ENCODE measurements around the gene PRCP. TPM values are rescaled to one million over a fixed set of nuclear protein-coding genes. Genes with fewer than 3 reads are reported as not detected.
"Not testable (repeated sequence)": the region's sequence is repeated elsewhere in the genome, so short reads cannot be mapped to it uniquely, and the experiment has no call there.

Gene PRCP
- total RNA-seq: 113 and 116 TPM in 2 replicates

DNA sequence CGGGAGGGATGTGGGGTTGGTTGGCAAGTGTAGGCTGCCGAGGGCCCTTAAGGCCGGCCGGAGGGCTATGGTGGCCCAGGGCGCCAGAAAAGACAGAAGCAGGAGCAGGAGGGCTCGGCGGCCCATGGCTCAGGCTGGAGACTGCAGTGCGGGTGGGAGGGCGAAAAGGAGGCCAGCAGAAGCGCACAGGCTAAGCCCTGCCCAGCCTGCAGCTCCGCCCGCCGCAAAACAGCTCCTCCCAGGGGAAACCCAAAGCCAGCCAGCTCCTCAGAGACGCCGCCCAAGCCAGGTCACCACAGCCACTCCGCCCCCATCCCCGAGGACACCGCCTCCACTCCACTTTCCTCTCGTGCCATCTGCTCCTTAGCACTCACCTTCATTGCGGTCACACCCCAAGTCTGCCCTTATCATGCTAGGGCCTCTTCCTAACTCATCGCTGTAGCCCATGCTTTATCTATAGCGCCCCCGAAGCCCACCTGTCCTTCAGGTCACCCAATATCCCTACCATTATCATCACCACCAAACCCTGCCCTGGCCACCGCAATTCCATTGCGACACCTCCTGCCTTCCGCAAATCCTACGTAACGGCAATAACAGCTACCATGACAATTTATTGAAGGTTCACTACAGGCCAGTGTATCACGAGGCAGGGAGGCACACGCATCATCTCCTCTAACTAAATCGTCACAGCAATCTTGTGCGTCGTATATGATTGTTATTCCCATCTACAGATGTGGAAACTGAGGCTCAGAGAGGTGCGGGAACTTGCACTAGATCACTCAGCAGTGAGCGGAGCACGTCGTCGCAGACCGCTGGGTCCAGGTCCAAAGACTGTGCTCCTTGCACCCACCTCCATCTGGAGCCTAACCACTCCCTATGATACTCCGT lies at the start of gene PRCP:
Gene PRCP, minus strand, starts transcription at position 154 of the 888 bp plus-strand sequence. Its CDS starts 28 bp downstream, at position 126.
- peak; percentile 92 to 94 for DNase-seq (ENCODE audit: low read depth in 2 of 2)

GRCh38 chr11:82949352-82949751 lies 49.1 kb upstream of the PRCP start:
- DNase-seq (ENCODE audit: low read depth in 2 of 2): no peak

DNA sequence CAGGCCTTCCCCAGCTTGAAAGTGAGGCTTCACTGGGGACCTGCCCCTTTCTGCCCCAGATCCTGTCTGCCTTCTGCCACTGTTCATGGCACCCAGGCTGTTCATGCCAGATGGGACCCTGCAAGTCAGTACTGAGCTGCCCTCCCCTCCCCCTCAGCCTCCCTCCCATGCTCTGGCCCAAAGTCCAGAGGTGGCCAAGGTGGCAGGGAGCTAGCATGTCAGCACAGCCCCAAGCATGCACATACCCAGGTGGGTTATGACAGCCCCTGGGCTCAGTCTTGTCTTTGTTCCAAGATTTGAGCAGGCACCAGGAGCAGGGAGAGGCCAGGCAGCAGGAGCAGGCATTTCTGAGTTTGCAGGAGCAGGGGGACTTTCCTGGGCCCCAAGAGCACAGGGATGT lies 45.5 kb upstream of the PRCP start:
- no peak for DNase-seq (ENCODE audit: low read depth in 2 of 2)

DNA sequence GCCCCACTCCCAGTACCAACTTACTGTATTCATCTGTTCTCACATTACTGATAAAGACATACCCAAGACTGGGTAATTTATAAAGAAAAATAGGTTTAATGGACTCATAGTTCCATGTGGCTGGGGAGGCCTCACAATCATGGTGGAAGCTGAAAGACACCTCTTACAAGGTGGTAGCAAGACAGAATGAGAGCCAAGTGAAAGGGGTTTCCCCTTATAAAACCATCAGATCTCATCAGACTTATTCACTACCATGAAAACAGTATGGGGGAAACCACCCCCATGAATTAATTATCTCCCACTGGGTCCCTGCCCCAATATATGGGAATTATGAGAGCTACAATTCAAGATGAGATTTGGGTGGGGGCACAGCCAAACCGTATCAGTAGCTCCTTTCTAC lies 44.8 kb upstream of the PRCP start:
- DNase-seq (ENCODE audit: low read depth in 2 of 2): not testable (repeated sequence)

DNA sequence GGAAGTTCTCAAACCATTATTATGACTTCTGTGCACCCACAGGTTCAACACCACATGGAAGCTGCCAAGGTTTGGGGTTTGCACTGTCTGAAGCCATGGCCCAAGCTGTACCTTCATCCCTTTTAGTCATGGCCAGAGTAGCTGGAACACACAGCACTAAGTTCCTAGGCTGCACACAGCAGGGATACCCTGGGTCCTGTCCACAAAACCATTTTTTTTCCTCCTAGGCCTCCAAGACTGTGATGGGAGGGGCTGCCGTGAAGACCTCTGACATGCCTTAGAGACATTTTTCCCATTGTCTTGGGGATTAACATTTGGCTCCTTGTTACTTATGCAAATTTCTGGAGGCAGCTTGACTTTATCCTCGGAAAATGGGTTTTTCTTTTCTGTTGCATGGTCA lies 44.0 kb upstream of the PRCP start:
- DNase-seq (ENCODE audit: low read depth in 2 of 2): no peak

DNA sequence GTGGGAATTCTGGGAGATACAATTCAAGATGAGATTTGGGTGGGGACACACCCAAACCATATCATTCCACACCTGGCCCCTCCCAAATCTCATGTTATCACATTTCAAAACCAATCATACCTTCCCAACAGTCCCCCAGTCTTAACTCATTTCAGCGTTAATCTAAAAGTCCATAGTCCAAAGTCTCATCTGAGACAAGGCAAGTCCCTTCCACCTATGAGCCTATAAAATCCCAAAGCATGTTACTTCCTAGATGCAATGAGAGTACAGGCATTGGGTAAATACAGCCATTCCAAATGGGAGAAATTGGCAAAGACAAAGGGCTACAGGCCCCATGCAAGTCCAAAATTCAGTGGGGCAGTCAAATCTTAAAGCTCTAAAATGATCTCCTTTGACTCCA lies 43.2 kb upstream of the PRCP start:
- DNase-seq (ENCODE audit: low read depth in 2 of 2): not testable (repeated sequence)

- DNase-seq (ENCODE audit: low read depth in 2 of 2): no peak
Measured at GRCh38 chr11:82942376-82942775, 42.1 kb upstream of the PRCP start.

- no peak for DNase-seq (ENCODE audit: low read depth in 2 of 2)
Measured at GRCh38 chr11:82939456-82939855, 39.2 kb upstream of the PRCP start.

GRCh38 chr11:82937554-82937953 lies 37.3 kb upstream of the PRCP start:
- no peak for DNase-seq (ENCODE audit: low read depth in 2 of 2)

- DNase-seq (ENCODE audit: low read depth in 2 of 2): peak in 1 of 2 donors; percentile 64
Measured at GRCh38 chr11:82936261-82936660, 36.0 kb upstream of the PRCP start.

DNA sequence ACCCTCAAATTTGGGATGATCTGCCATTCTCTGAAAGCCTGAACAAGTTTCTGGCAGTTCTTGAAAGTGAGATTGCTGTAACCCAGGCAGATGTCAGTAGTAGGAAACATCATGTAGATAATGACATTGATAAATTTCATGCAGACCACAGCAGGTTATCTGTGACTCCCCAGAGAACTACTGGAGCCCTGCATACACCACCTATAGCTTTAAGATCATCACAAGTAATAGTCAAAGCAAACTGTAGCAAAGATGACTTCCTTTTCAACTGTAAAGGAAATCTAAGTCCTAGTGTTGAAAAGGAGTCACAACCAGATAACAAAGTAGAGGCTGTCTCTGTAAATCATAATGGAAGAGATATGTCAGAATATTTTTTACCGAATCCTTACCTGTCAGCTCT lies 32.3 kb upstream of the PRCP start:
- no peak for DNase-seq (ENCODE audit: low read depth in 2 of 2)

DNA sequence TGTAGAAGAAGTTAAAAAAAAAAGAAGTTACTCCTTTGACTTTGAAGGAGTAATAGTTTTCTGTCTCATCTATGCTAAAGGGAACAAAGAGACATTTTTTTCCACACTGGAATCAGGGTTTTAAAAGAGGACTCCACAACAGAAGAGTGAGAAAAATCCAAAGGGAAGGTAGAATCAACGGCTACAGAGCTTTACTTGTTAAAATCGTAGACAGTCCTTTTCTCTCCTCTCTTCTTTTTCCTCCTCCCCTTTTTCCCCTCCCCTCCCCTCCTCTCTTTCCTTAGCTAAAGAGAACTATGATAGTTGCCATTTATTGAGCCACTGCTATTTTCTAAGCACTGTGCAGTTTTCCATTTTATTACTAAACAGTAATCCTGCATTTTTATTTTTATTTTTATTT lies 30.5 kb upstream of the PRCP start:
- no peak for DNase-seq (ENCODE audit: low read depth in 2 of 2)

DNA sequence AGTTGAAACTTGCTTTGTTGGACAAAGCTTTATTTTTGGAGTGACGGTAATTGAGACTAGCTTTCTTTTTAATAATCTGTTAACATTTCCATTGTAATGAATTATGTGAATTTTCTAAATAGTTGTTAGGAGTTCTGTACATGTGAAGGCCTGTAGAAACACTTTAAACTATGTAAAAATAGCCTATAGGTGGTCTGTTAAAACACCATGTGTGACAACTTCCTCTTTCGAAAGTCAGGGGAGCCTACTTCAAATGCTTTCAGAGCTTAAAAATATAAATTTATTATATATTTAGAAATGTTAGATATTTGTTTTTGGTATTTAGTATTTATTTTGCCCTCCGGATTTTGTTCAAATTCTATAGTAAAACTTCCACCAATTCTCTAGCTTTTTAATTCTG lies 30.0 kb upstream of the PRCP start:
- DNase-seq (ENCODE audit: low read depth in 2 of 2): no peak

GRCh38 chr11:82929121-82929520 lies 28.9 kb upstream of the PRCP start:
- DNase-seq (ENCODE audit: low read depth in 2 of 2): no peak

GRCh38 chr11:82927264-82927880 lies 27.1 kb upstream of the PRCP start:
- DNase-seq (ENCODE audit: low read depth in 2 of 2): peak; percentile 51 to 70

- no peak for DNase-seq (ENCODE audit: low read depth in 2 of 2)
Measured at GRCh38 chr11:82924522-82925224, 24.4 kb upstream of the PRCP start.

DNA sequence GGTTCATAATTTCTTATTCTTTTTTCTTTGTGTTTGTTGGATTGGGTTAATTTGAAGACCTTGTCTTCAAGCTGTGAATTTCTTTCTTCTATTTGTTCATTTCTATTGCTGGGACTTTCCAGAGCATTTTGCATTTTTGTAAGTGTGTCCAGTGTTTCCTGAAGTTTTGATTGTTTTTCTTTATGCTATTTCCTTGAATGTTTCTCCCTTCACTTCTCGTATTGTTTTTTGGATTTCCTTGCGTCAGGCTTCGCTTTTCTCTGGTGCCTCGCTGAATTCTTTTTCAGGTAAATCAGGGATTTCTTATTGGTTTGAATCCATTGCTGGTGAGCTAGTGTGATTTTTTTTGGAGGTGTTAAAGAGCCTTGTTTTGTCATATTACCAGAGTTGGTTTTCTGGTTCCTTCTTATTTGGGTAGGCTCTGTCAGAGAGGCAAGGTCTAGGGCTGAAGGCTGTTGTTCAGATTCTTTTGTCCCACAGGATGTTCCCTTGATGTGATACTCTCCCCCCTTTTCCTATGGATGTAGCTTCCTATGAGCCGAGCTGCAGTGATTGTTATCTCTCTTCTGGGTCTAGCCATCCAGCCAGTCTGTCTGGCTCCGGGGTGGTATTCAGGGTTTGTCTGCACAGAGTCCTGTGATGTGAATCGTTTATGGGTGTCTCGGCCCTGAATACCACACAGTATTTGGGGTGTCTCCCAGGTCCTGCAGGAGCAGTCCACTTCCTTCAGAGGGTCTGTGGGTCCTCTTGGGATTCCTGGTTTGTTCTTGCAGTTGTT lies 22.4 kb upstream of the PRCP start:
- DNase-seq (ENCODE audit: low read depth in 2 of 2): peak in 1 of 2 donors; percentile 61

DNA sequence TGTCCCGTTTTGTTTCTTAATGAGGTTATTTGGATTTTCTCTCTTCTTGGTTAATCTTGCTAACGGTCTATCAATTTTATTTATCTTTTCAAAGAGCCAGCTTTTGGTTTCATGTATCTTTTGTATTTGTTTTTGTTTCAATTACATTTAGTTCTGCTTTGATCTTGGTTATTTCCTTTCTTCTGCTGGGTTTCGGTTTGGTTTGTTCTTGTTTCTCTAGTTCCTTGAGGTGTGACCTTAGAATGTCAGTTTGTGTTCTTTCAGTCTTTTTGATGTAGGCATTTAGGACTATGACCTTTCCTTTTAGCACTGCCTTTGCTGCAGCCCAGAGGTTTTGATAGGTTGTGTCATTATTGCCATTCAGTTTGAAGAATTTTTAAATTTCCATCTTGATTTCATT lies 20.0 kb upstream of the PRCP start:
- not testable (repeated sequence) for DNase-seq (ENCODE audit: low read depth in 2 of 2)

DNA sequence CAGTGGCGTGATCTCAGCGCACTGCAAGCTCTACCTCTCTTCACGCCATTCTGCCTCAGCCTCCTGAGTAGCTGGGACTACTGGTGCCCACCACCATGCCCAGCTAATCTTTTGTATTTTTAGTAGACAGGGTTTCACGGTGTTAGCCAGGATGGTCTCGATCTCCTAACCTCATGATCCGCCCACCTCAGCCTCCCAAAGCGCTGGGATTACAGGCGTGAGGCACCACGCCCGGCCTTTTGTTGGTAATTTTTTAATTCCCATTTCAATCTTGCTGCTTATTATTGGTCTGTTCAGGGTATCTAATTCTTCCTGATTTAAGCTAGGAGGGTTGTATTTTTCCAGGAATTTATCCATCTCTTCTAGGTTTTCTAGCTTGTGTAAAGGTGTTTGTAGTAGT lies 19.6 kb upstream of the PRCP start:
- not testable (repeated sequence) for DNase-seq (ENCODE audit: low read depth in 2 of 2)

DNA sequence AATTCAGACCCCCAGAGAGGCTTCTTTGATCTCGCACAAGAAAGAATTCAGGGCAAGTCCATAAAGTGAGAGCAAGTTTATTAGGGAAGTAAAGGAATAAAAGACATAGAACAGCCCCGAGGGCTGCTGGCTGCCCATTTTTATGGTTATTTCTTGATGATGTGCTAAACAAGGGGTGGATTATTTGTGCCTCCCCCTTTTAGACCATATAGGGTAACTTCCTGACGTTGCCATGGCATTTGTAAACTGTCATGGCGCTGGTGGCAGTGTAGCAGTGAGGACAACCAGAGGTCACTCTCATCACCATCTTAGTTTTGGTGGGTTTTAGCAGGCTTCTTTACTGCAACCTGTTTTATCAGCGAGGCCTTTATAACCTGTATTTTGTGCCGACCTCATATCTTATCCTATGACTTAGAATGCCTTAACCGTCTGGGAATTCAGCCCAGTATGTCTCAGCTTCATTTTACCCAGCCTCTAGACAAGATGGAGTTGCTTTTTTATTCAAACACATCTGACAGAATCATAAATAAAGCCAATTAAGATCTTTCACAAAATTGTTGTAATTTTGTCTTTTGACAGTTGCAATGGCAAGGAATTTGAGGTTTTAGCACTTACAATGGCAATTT lies 8.9 kb upstream of the PRCP start:
- DNase-seq (ENCODE audit: low read depth in 2 of 2): no peak

- no peak for DNase-seq (ENCODE audit: low read depth in 2 of 2)
Measured at GRCh38 chr11:82908311-82908710, 8.1 kb upstream of the PRCP start.
